ENCODE results near the gene TPP1. TPM values are rescaled to one million over a fixed set of nuclear protein-coding genes. Genes with fewer than 3 reads are reported as not detected.
A peak's percentile ranks its signal among the peaks of the same experiment; 100 is the strongest.

Gene TPP1
- total RNA-seq, 2 donors from 2014 or later, result 48.6 to 92.4 TPM

DNA sequence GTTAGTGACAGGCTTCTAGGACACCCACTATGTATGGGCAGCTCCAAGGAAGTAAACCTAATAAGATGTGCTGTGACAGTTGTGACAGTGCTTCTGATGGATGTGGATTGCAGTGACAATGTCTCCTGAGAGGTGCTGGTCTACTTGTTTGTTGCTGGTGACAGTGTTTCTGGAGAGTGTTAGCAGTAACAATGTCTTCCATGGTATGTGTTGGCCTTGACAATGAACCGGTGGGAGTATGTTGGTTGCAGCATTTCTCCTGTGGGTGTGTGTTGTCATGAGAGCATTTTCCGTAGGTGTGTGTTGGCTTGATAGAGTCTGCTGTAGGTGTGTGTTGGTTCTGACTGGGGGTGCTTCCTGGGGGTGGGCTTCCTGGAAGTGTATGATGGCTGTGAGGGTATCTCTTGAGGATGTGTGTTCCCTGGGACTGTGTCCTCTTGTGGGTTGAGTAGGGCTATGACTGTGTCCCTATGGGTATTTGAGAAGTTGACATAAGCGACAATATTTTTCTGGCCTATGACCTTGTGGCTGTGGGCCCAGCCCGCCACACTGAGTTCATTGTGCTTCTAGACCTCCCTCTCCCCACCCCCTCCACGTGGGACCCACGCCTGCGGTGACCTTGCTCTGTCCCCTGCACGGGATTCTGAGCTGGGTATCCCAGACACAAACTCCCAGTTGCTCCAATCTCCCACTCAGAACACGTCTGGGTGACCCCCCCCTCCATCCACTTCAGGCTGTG, 35.2 kb upstream of the TPP1 start:
- DNase-seq (ENCODE audit: low spot score) (no peak), ATAC-seq (peak in 1 of 2 donors; percentile 9)

DNA sequence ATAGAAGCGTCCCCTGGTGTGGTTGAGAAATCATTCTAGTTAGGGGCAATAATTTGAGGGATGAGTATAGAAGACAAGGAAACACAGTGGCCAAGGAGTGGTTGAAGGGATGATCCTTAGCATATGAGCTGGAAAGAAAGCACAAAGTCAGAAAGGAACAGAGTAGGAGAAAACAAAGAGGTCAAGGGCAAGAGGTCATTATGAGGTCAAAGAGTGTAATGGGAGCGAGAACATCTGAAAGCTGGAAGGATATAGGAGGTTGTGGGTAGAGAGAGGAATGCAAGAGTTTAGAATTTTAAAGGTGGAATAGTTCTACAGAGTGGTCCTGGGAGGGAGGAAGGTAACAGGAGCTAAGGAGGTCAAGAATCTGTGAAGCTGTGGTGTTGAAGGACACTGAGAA, 34.4 kb upstream of the TPP1 start:
- Mint-ChIP-seq H3K36me3 (no peaks in the 10 kb centered on the region), H3K27ac (no peak overlapping the region), H3K4me3 (no peak overlapping the region), H3K27me3 (peaks cover 12 to 14% of the 10 kb centered on the region in 2 donors), H3K9me3 (no peaks in the 10 kb centered on the region), H3K4me1 (ENCODE audit: low read depth in 2 of 2) (peaks cover 6 to 10% of the 10 kb centered on the region in 2 donors)
- ATAC-seq (no peak), DNase-seq (ENCODE audit: low spot score) (no peak)

More for the DNA sequence above, 35.2 kb upstream of the TPP1 start:
- H3K4me1 Mint-ChIP-seq (ENCODE audit: low read depth in 2 of 2), result peaks cover 6 to 10% of the 10 kb centered on the region in 2 donors
- no peaks in the 10 kb centered on the region for H3K36me3 Mint-ChIP-seq
- H3K27ac Mint-ChIP-seq, result no peak overlapping the region
- H3K27me3 Mint-ChIP-seq, result peaks cover 12 to 14% of the 10 kb centered on the region in 2 donors
- no peaks in the 10 kb centered on the region for H3K9me3 Mint-ChIP-seq
- no peak overlapping the region for H3K4me3 Mint-ChIP-seq

DNA sequence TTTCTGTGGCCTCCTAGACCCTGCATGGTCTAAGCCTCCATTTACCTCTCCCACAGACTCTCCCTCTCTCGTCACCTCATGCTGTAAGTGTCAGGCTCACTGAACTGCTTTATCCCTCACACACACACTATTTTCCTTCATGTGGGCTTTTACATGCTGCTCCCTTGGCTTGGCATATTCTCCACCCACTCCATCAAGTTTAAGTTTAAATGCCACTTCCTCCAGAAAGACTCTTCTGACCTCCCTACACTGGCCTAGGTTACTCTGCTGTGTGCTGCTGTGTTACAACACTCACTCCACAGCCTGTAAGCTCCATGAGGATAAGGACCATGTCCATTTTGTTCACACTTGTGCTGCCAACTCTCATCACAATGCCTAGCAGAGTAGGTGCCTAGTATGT, 33.9 kb upstream of the TPP1 start:
- no peak overlapping the region for H3K27ac Mint-ChIP-seq

DNA sequence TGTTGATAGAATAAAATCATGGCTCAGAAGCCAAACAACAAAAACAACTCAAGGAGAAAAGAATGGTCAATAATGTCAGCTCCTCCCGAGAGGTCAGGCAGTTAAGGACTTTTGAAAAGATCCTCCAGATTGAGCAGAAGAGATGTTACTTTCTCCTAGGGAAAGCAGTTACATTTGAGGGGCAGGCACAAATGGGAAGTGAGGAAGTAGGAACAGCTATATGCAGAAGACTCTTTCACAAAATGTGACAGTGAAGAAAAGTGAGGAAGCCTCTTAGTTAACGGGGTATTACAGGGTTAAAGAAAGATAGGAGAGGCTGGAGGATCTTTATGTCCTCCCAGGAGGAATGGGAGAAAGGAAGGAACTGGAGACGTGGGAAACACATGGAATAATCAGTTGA, 33.0 kb upstream of the TPP1 start:
- Mint-ChIP-seq H3K36me3 (no peaks in the 10 kb centered on the region), H3K4me1 (ENCODE audit: low read depth in 2 of 2) (peaks cover 6 to 10% of the 10 kb centered on the region in 2 donors), H3K9me3 (no peaks in the 10 kb centered on the region), H3K27me3 (peaks cover 12 to 14% of the 10 kb centered on the region in 2 donors), H3K27ac (no peak overlapping the region), H3K4me3 (no peak overlapping the region)
- DNase-seq (ENCODE audit: low spot score) (no peak), ATAC-seq (no peak)

More for the DNA sequence above, 33.9 kb upstream of the TPP1 start:
- ATAC-seq (no peak), DNase-seq (ENCODE audit: low spot score) (no peak)
- Mint-ChIP-seq H3K4me1 (ENCODE audit: low read depth in 2 of 2) (peaks cover 6 to 10% of the 10 kb centered on the region in 2 donors), H3K4me3 (no peak overlapping the region), H3K27me3 (peaks cover 12 to 14% of the 10 kb centered on the region in 2 donors), H3K36me3 (no peaks in the 10 kb centered on the region), H3K9me3 (no peaks in the 10 kb centered on the region)

DNA sequence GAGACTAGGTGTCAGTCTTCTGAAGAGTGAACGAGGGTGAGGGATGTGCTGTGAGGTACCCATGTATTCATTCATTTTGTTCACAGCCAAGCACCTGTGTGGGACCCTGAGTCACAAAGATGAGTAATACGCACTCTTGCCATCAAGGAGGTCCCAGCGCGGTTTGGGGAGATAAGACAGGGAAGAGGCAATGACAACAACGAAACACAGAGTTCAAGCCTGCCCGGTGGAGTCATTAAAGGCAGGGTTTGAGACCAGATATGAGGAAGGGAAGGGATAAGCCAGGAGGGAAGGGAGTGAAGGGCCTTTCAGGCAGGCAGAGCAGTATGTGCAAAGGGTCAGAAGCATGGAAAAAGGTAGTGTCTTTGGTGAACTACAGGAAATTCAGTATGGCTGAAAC, 31.8 kb upstream of the TPP1 start:
- no peak for ATAC-seq
- peaks cover under 1 to 1% of the 10 kb centered on the region in 2 donors for H3K4me1 Mint-ChIP-seq (ENCODE audit: low read depth in 2 of 2)

DNA sequence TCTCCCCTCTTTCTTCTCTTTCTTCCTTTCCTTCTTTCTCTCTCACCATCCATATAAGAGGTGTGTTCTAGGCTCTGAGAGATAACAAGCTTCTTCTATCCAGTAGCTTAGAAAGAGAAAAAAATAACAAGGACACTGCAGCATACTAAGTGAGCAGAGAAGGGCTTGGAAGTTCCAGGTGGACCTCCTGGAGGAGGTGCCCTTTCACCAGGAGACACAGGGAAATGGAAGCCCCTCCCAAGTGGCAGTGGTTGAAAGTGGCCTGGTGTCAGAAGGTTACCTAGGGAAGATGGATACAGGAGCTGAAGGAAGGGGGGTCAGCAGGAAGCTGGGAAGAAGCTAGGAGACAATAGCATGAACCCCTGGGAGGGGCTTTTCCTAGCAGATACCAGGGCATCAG, 30.9 kb upstream of the TPP1 start:
- no peaks in the 10 kb centered on the region for H3K9me3 Mint-ChIP-seq
- ATAC-seq (no peak), DNase-seq (ENCODE audit: low spot score) (no peak)
- no peaks in the 10 kb centered on the region for H3K36me3 Mint-ChIP-seq
- H3K4me1 Mint-ChIP-seq (ENCODE audit: low read depth in 2 of 2), result no peaks in the 10 kb centered on the region
- H3K27me3 Mint-ChIP-seq, result no peaks in the 10 kb centered on the region
- no peak overlapping the region for H3K27ac Mint-ChIP-seq
- H3K4me3 Mint-ChIP-seq, result no peak overlapping the region

More for the DNA sequence above, 31.8 kb upstream of the TPP1 start:
- DNase-seq (ENCODE audit: low spot score), result no peak
- Mint-ChIP-seq H3K27me3 (peaks cover under 1 to 2% of the 10 kb centered on the region in 2 donors), H3K9me3 (no peaks in the 10 kb centered on the region), H3K27ac (no peak overlapping the region), H3K4me3 (no peak overlapping the region), H3K36me3 (no peaks in the 10 kb centered on the region)

DNA sequence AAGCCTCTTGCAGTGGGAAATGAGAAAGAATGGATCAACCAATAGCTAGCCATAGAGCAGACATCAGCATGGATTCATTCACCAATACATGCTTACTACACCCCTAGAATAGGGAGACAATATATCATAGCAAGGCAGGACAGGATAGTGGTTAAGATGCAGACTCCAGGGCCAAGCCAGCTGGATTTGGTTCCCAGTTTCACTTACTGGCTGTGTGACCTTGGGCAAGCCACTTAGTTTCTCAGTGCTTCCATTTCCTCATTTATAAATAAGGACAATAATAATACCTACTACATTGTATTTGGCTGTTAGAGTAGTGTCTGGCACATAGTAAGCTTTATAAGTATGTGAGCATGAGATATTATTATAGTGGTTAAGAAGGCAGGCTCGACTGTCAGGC, 29.3 kb upstream of the TPP1 start:
- no peak overlapping the region for H3K27ac Mint-ChIP-seq
- H3K4me1 Mint-ChIP-seq (ENCODE audit: low read depth in 2 of 2), result no peaks in the 10 kb centered on the region
- DNase-seq (ENCODE audit: low spot score) (no peak), ATAC-seq (no peak)
- H3K9me3 Mint-ChIP-seq, result no peaks in the 10 kb centered on the region
- no peaks in the 10 kb centered on the region for H3K27me3 Mint-ChIP-seq
- no peaks in the 10 kb centered on the region for H3K36me3 Mint-ChIP-seq
- H3K4me3 Mint-ChIP-seq, result no peak overlapping the region

DNA sequence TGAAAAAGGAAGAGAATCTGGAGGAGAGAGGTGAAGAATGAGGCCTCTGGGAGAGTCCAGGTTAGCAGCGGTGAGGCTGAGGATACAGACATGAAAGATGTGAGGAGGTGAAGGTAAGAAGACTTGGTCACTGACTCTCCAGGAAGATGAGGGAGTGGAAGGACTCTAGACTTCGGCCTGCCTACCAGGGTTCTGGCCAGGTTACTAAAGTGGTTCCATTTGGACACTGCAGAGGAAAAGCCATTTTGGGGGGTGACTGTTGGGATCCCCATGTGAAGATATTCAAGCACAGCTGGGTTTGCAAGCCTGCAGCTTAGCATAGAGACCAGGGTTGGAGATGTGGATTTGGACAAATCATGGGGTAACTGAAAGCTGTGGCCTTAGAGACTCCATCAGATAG, 28.6 kb upstream of the TPP1 start:
- H3K27me3 Mint-ChIP-seq, result no peaks in the 10 kb centered on the region
- H3K36me3 Mint-ChIP-seq, result no peaks in the 10 kb centered on the region
- H3K27ac Mint-ChIP-seq, result no peak overlapping the region
- DNase-seq (ENCODE audit: low spot score), result no peak
- no peaks in the 10 kb centered on the region for H3K9me3 Mint-ChIP-seq
- no peaks in the 10 kb centered on the region for H3K4me1 Mint-ChIP-seq (ENCODE audit: low read depth in 2 of 2)
- no peak for ATAC-seq
- no peak overlapping the region for H3K4me3 Mint-ChIP-seq

DNA sequence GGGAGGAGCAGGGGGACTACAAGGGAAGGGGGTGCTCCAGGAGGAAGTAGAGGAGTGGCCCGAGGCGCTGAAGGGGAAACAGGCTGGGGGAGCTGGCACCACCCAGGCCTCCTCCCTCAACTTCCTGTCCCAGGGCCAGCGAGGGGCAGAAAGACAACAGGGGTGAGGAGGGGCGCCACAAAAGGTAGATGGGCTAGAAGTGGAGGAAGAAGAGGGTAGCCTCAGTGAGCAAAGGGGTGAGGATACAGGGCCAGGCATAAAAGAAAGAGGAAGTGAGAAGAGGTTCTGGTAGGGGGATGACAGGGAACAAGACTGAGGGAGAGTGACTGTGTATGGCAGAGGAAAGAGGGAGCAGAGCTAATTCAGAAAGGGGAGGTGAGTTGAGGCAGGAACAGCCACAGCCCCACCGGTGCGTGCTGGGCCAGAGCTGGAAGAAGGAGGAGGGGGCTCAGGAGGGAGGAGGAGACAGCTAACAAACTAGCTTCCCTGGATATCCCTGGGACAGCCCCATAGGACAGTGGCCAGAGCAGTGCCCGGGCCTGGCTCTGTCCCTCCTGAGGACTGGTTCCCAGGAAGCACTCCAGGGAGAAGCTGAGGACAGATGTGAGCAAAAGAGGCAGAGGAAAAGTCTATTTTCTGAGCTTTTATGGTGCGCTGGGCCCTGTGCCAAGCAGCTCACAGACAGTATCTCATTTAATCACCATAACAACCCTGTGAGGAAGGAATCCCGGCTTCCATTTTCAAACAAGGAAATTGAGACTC, 27.9 kb upstream of the TPP1 start:
- Mint-ChIP-seq H3K36me3 (no peaks in the 10 kb centered on the region), H3K9me3 (no peaks in the 10 kb centered on the region), H3K27me3 (no peaks in the 10 kb centered on the region), H3K27ac (no peak overlapping the region), H3K4me3 (no peak overlapping the region), H3K4me1 (ENCODE audit: low read depth in 2 of 2) (no peaks in the 10 kb centered on the region)
- ATAC-seq (peak; percentile 56 to 64), DNase-seq (ENCODE audit: low spot score) (no peak)

DNA sequence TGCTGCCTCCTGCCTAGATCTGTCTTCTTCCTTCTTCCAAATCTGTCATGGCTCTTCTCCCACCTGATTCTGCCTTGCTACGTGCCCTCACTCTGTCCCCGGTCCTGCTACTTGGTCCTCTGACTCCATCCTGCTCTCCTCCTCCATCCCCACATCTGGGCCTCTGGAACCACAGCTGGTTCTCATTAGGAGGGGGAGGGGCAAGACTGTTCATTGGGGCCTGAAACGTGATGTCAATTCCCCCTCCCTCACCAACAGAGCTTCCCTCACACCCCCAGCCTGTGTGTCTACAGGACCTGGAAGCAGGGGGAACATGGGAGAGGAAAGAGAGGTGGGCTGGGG, 27.3 kb upstream of the TPP1 start:
- peak in 1 of 2 donors; percentile 33 for ATAC-seq
- Mint-ChIP-seq H3K4me3 (no peak overlapping the region), H3K27ac (no peak overlapping the region)

DNA sequence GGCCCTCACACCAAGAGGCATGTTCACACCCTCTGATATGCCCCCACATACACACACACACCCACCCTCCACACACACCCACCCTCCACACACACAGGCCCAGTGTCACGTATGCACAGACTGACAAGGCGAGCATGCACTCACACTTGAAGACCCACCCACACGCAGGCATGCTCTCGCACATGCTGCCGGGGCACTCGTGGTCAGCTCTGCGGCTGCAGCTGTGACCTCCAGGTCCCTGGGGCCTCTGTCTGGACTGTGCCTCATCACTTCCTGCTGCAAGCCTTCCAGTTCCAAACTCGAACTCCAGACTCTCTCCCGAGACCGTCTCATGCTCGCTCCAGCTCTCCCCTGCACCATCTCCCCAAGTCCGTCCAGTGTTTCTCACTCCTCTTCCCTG, 26.8 kb upstream of the TPP1 start:
- no peaks in the 10 kb centered on the region for H3K36me3 Mint-ChIP-seq
- H3K27ac Mint-ChIP-seq, result no peak overlapping the region
- DNase-seq (ENCODE audit: low spot score), result no peak
- no peaks in the 10 kb centered on the region for H3K4me1 Mint-ChIP-seq (ENCODE audit: low read depth in 2 of 2)
- ATAC-seq, result peak; percentile 66 to 70
- H3K27me3 Mint-ChIP-seq, result no peaks in the 10 kb centered on the region
- no peak overlapping the region for H3K4me3 Mint-ChIP-seq
- H3K9me3 Mint-ChIP-seq, result no peaks in the 10 kb centered on the region

More for the DNA sequence above, 27.3 kb upstream of the TPP1 start:
- Mint-ChIP-seq H3K36me3 (no peaks in the 10 kb centered on the region), H3K9me3 (no peaks in the 10 kb centered on the region), H3K27me3 (no peaks in the 10 kb centered on the region), H3K4me1 (ENCODE audit: low read depth in 2 of 2) (no peaks in the 10 kb centered on the region)
- no peak for DNase-seq (ENCODE audit: low spot score)

DNA sequence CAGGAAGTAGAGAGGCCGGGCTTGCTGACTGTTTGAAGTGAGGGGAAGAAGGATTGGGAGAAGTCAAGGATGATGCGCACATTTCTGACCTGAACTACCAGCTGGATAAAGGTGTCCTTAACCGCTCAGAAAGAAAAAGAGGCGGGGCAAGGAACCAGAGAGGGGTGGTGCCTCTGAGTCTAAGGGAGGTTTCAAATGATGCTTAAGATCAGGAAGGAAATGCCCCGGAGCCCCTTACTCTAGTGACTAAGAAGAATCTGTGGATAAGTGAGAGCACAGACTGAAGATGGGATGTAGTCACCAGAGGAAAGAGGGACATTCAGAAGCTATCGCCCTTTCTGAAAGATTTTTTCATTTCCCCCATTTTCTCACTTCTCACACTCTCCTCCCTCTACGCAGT, 23.7 kb upstream of the TPP1 start:
- H3K4me3 Mint-ChIP-seq, result no peak overlapping the region
- H3K36me3 Mint-ChIP-seq, result no peaks in the 10 kb centered on the region
- DNase-seq (ENCODE audit: low spot score) (no peak), ATAC-seq (no peak)
- no peaks in the 10 kb centered on the region for H3K27me3 Mint-ChIP-seq
- no peak overlapping the region for H3K27ac Mint-ChIP-seq
- no peaks in the 10 kb centered on the region for H3K9me3 Mint-ChIP-seq
- no peaks in the 10 kb centered on the region for H3K4me1 Mint-ChIP-seq (ENCODE audit: low read depth in 2 of 2)

DNA sequence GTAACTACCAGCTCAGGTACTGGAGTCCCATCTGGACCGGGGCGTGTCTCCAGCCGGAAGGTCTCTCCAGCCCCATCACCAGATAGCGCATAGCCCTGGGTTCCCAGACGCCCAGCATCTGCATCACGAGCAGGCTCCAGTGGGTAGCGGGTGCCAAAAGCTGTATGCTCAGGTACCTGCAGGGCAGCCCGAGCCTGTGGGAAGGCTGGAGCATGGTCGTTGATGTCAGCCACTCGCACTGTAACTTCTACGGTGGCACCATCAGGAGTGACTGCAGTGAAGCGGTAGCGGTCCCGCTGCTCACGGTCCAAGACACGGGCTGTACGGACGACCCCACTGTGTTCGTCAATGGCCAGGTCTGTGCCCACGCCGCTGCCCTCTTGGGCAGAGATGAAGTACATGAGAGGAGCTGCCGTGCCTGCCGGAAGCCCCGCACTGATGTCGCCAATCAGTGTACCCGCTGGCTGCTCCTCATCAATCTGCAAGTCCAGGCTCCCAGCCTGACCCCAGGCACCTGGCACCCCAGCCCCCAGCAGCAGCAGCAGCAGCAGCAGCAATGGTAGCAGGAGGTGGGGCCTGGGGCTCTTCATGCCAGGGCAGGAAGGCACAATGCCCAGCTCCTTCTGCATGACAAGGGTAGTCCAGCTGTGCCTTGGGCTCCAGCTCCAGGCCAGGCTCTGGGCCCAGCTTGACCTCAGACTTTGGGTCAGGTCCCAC, 21.9 kb upstream of the TPP1 start:
- ATAC-seq, result no peak
- Mint-ChIP-seq H3K27me3 (no peaks in the 10 kb centered on the region), H3K4me1 (ENCODE audit: low read depth in 2 of 2) (no peaks in the 10 kb centered on the region), H3K9me3 (no peaks in the 10 kb centered on the region), H3K27ac (no peak overlapping the region), H3K36me3 (no peaks in the 10 kb centered on the region), H3K4me3 (no peak overlapping the region)
- DNase-seq (ENCODE audit: low spot score), result no peak
